Measurements from ENCODE around the gene GMIP. TPM values are rescaled to one million over a fixed set of nuclear protein-coding genes. Genes with fewer than 3 reads are reported as not detected.
A peak's percentile ranks its signal among the peaks of the same experiment; 100 is the strongest.

The GMIP gene
- total RNA-seq, 3 donors from 2014 or later: 18.1 to 35.5 (median 33.1) TPM

GRCh38 chr19:19631346-19631745, 12.1 kb downstream of the GMIP start:
- Histone ChIP-seq H3K36me3 (ENCODE audit: low read depth) (no peaks in the 10 kb centered on the region), H3K4me1 (ENCODE audit: low read depth) (no peaks in the 10 kb centered on the region), H3K4me3 (no peak overlapping the region), H3K9me3 (no peaks in the 10 kb centered on the region)
- TF ChIP-seq CTCF (IDR thresholded peaks at IDR 0.05): no peak
- ATAC-seq: no peak
- intact Hi-C loops (cut with DNase I, micrococcal nuclease): no loop called here
- DNase-seq: no peak

- no peaks in the 10 kb centered on the region for H3K36me3 ChIP-seq (ENCODE audit: low read depth)
- ATAC-seq (no peak), DNase-seq (no peak)
- H3K4me1 ChIP-seq (ENCODE audit: low read depth): no peaks in the 10 kb centered on the region
- H3K9me3 ChIP-seq: no peaks in the 10 kb centered on the region
- intact Hi-C loops (cut with DNase I, micrococcal nuclease): no loop called here
- no peak overlapping the region for H3K4me3 ChIP-seq
- no peak for TF ChIP-seq CTCF (IDR thresholded peaks at IDR 0.05)
These were observed 13.0 kb downstream of the GMIP start for GRCh38 chr19:19630426-19630825.

- H3K4me3 ChIP-seq: no peak overlapping the region
- no peaks in the 10 kb centered on the region for H3K36me3 ChIP-seq (ENCODE audit: low read depth)
- no peaks in the 10 kb centered on the region for H3K9me3 ChIP-seq
- DNase-seq (no peak), ATAC-seq (no peak)
- H3K4me1 ChIP-seq (ENCODE audit: low read depth): no peaks in the 10 kb centered on the region
- intact Hi-C loops (cut with DNase I, micrococcal nuclease): no loop called here
- TF ChIP-seq CTCF (IDR thresholded peaks at IDR 0.05): no peak
These were observed 13.4 kb downstream of the GMIP start for GRCh38 chr19:19630062-19630414.

- Histone ChIP-seq H3K4me3 (peak overlapping the region; percentile 50), H3K4me1 (ENCODE audit: low read depth) (no peaks in the 10 kb centered on the region), H3K9me3 (no peaks in the 10 kb centered on the region), H3K36me3 (ENCODE audit: low read depth) (no peaks in the 10 kb centered on the region)
- DNase-seq: peak; percentile 48 to 77 (median 74)
- intact Hi-C loops (cut with DNase I, micrococcal nuclease): no loop called here
- peak; percentile 67 for ATAC-seq
- TF ChIP-seq CTCF (IDR thresholded peaks at IDR 0.05): no peak
These were observed 14.8 kb downstream of the GMIP start for GRCh38 chr19:19628501-19629134.

GRCh38 chr19:19627621-19628500, 15.6 kb downstream of the GMIP start, which contains the start of gene LPAR2:
TSS of gene LPAR2 (minus strand) at chr19:19628220. CDS start at chr19:19627275, 945 bp downstream.
- Histone ChIP-seq H3K9me3 (no peaks in the 10 kb centered on the region), H3K4me3 (peak within 1 kb of the TSS; percentile 50), H3K4me1 (ENCODE audit: low read depth) (no peaks in the 10 kb centered on the region), H3K36me3 (ENCODE audit: low read depth) (no peaks in the 10 kb centered on the region)
- intact Hi-C loops (cut with DNase I, micrococcal nuclease): no loop called here
- peak; percentile 83 to 87 (median 86) for DNase-seq
- TF ChIP-seq CTCF (IDR thresholded peaks at IDR 0.05): no peak
- ATAC-seq: peak; percentile 93

All from mucosa of descending colon (tissue), 3 donors.